Tibial artery (tissue), 4 donors: ENCODE measurements around the gene CYTH4.

Source experiments
- DNase-seq, 2 donors: peaks; one replicate each; pipeline ENCODE4 v3.0.0-alpha.2; 2019
- H3K27ac ChIP-seq, 2 donors: fragments of 200-600 bp; sonication (generic) in 1 of 2; 1 replicate in 1 of 2; 2 replicates in 1 of 2; pipeline ENCODE4 v1.5.1; 2018 to 2019; ENCODE audit warnings: mild to moderate bottlenecking in 1 of 2
- H3K27me3 ChIP-seq, 2 donors: fragments of 200-600 bp; sonication (generic) in 1 of 2; one replicate each; pipeline versions ENCODE4 v1.5.1 to v1.6.0; 2016 to 2019
- H3K36me3 ChIP-seq, 3 donors: fragments of 200-600 bp; sonication (generic) in 2 of 3; one replicate each; pipeline ENCODE4 v1.5.1; 2016 to 2019; ENCODE audit warnings: mild to moderate bottlenecking in 2 of 3
- H3K4me1 ChIP-seq, 4 donors: fragments of 200-600 bp; sonication (generic) in 2 of 4; 1 replicate in 3 of 4; 2 replicates in 1 of 4; pipeline ENCODE4 v1.5.1; 2016 to 2019
- H3K4me3 ChIP-seq, 2 donors: fragments of 200-600 bp; sonication (generic) in 1 of 2; 1 replicate in 1 of 2; 2 replicates in 1 of 2; pipeline ENCODE4 v1.5.1; 2018 to 2019; ENCODE audit warnings: mild to moderate bottlenecking in 2 of 2
- H3K9me3 ChIP-seq, 3 donors: fragments of 200-600 bp; sonication (generic) in 1 of 3; one replicate each; pipeline ENCODE4 v1.5.1; 2016 to 2019
- CTCF ChIP-seq, 2 experiments: fragments of 200-600 bp in 1 of 2; fragments of 450-650 bp in 1 of 2; IDR thresholded peaks; one replicate each; pipeline ENCODE4 v1.5.1; 2017 to 2019; ENCODE audit warnings: antibody characterized with exemption in 2 of 2, mild to moderate bottlenecking in 1 of 2, moderate library complexity in 1 of 2
- intact Hi-C: fragments of 100-400 bp; cut with DNase I; formaldehyde crosslinking; loops from one replicate; pipeline ENCODE4 v1.15.0; 2023; ENCODE audit warnings: low total_unique reads

CYTH4 gene

GRCh38 chr22:37354670-37355069 lies 72.4 kb downstream of the CYTH4 start:
- Histone ChIP-seq H3K4me1 (no peaks in the 10 kb centered on the region), H3K4me3 (no peak overlapping the region), H3K27me3 (peaks cover 0 to 73% of the 10 kb centered on the region in 2 donors), H3K36me3 (no peaks in the 10 kb centered on the region), H3K27ac (no peak overlapping the region), H3K9me3 (no peaks in the 10 kb centered on the region)
- no peak for TF ChIP-seq CTCF (IDR thresholded peaks at IDR 0.05)
- no peak for DNase-seq
- intact Hi-C loops, result no loop called here

- Histone ChIP-seq H3K4me1 (no peaks in the 10 kb centered on the region), H3K4me3 (no peak overlapping the region), H3K36me3 (no peaks in the 10 kb centered on the region), H3K27me3 (peaks cover 0 to 74% of the 10 kb centered on the region in 2 donors), H3K27ac (no peak overlapping the region), H3K9me3 (no peaks in the 10 kb centered on the region)
- DNase-seq, result no peak
- TF ChIP-seq CTCF (IDR thresholded peaks at IDR 0.05), result no peak
- intact Hi-C loops, result no loop called here
Observed at GRCh38 chr22:37355174-37355573, 72.9 kb downstream of the CYTH4 start.

- no peak for TF ChIP-seq CTCF (IDR thresholded peaks at IDR 0.05)
- H3K27ac ChIP-seq, result no peak overlapping the region
- H3K27me3 ChIP-seq, result peaks cover 0 to 62% of the 10 kb centered on the region in 2 donors
- intact Hi-C loops, result no loop called here
- no peaks in the 10 kb centered on the region for H3K4me1 ChIP-seq
- H3K4me3 ChIP-seq, result no peak overlapping the region
- no peaks in the 10 kb centered on the region for H3K9me3 ChIP-seq
- no peaks in the 10 kb centered on the region for H3K36me3 ChIP-seq
- no peak for DNase-seq
Observed at GRCh38 chr22:37356922-37357321, 74.6 kb downstream of the CYTH4 start.

- no peak overlapping the region for H3K27ac ChIP-seq
- no peak for DNase-seq
- no peak for TF ChIP-seq CTCF (IDR thresholded peaks at IDR 0.05)
- no peak overlapping the region for H3K4me3 ChIP-seq
- peaks cover 0 to 59% of the 10 kb centered on the region in 2 donors for H3K27me3 ChIP-seq
- intact Hi-C loops, result no loop called here
- no peaks in the 10 kb centered on the region for H3K36me3 ChIP-seq
- no peaks in the 10 kb centered on the region for H3K9me3 ChIP-seq
- no peaks in the 10 kb centered on the region for H3K4me1 ChIP-seq
Observed at GRCh38 chr22:37357446-37358075, 75.3 kb downstream of the CYTH4 start.

- TF ChIP-seq CTCF (IDR thresholded peaks at IDR 0.05), result no peak
- no peaks in the 10 kb centered on the region for H3K9me3 ChIP-seq
- DNase-seq, result no peak
- no peak overlapping the region for H3K4me3 ChIP-seq
- intact Hi-C loops, result no loop called here
- no peaks in the 10 kb centered on the region for H3K36me3 ChIP-seq
- no peaks in the 10 kb centered on the region for H3K4me1 ChIP-seq
- H3K27me3 ChIP-seq, result peaks cover 0 to 57% of the 10 kb centered on the region in 2 donors
- no peak overlapping the region for H3K27ac ChIP-seq
Observed at GRCh38 chr22:37358386-37358785, 76.1 kb downstream of the CYTH4 start.

- peaks cover 0 to 55% of the 10 kb centered on the region in 2 donors for H3K27me3 ChIP-seq
Observed at GRCh38 chr22:37358917-37359316, 76.6 kb downstream of the CYTH4 start.

More at GRCh38 chr22:37358917-37359316, 76.6 kb downstream of the CYTH4 start:
- H3K4me3 ChIP-seq, result no peak overlapping the region
- no peak for DNase-seq
- no peaks in the 10 kb centered on the region for H3K9me3 ChIP-seq
- intact Hi-C loops, result no loop called here
- no peak overlapping the region for H3K27ac ChIP-seq
- no peaks in the 10 kb centered on the region for H3K36me3 ChIP-seq
- no peak for TF ChIP-seq CTCF (IDR thresholded peaks at IDR 0.05)
- no peaks in the 10 kb centered on the region for H3K4me1 ChIP-seq
